ENCODE results near the gene CHMP4B.

DNA sequence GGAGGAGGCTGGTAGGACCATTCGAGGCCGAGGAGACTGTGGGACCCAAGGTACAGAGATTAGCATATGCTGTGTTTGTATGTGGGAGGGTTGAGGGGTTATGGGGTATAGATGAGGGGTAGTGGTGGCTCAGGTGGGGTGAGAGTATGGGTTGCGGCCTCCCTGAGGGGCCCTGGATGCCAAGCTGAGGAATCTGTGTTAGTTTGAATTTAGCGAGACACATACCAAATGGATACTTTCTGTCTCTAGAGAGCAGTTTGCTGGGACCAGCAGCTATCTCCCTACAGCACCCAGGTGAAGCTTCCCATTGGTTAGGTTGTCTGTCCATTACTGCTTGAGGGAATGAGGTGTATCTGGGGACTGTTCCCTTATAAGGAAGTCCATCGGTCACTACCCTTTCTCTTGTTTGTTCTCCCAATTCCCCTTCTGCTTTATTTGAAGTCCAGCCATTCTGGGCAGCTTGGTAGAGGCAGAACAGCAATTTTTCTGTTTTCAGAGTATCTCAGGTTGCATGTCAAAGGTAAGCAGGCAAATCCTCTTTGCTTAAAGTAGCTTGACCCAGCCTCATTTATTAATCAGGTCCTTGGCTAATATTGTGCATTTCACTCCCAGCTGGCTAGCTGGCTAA, 15.2 kb downstream of the CHMP4B start:
- TF ChIP-seq, protein P1, sequence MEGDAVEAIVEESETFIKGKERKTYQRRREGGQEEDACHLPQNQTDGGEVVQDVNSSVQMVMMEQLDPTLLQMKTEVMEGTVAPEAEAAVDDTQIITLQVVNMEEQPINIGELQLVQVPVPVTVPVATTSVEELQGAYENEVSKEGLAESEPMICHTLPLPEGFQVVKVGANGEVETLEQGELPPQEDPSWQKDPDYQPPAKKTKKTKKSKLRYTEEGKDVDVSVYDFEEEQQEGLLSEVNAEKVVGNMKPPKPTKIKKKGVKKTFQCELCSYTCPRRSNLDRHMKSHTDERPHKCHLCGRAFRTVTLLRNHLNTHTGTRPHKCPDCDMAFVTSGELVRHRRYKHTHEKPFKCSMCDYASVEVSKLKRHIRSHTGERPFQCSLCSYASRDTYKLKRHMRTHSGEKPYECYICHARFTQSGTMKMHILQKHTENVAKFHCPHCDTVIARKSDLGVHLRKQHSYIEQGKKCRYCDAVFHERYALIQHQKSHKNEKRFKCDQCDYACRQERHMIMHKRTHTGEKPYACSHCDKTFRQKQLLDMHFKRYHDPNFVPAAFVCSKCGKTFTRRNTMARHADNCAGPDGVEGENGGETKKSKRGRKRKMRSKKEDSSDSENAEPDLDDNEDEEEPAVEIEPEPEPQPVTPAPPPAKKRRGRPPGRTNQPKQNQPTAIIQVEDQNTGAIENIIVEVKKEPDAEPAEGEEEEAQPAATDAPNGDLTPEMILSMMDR (conservative IDR thresholded peaks at IDR 0.05) = no peak
- no peak for TF ChIP-seq ZFX (IDR thresholded peaks at IDR 0.05)
